ENCODE results near the gene MYH9.

MYH9 gene

DNA sequence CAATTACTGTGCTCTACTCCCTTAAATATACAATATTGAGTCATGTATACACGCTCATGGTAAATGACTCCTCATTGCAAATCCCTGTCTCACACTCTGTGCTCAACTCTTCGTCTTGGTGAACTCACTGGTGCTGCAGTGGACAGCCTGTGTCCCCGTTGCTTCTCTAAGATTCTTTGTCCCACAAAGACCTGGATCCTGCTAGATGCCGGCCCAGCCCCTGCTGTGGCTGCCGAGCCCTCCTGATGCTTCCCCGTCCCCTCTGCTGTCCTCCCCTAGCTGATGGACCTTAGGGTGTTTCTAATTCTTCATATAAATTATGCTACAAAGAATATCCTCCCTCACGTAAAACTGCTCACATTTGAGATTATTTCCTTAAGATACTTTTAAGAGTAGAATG, 154.0 kb downstream of the MYH9 start:
- Histone ChIP-seq H2AFZ (ENCODE audit: low read depth, low read length, severe bottlenecking) (no peak overlapping the region), H3K4me3 (ENCODE audit: insufficient read depth, low read length, poor library complexity, severe bottlenecking) (no peak overlapping the region), H3K27ac (ENCODE audit: low read depth, low read length) (no peak overlapping the region), H3K79me2 (ENCODE audit: insufficient read depth, low read length) (no peaks in the 10 kb centered on the region), H4K20me1 (ENCODE audit: low read depth, low read length) (no peaks in the 10 kb centered on the region), H3K27me3 (ENCODE audit: low read length) (no peaks in the 10 kb centered on the region), H3F3A (ENCODE audit: insufficient read depth) (no peaks in the 10 kb centered on the region), H3K36me3 (ENCODE audit: low read length) (no peaks in the 10 kb centered on the region), H3K4me2 (ENCODE audit: low read depth, low read length, poor library complexity, severe bottlenecking) (no peak overlapping the region), H3K9ac (ENCODE audit: low read length) (no peak overlapping the region), H3K9me3 (ENCODE audit: insufficient read depth, low read length) (no peaks in the 10 kb centered on the region), H3K9me2 (replicated peaks; ENCODE audit: insufficient read depth, low read length) (no peaks in the 10 kb centered on the region)
- TF ChIP-seq, protein P1, sequence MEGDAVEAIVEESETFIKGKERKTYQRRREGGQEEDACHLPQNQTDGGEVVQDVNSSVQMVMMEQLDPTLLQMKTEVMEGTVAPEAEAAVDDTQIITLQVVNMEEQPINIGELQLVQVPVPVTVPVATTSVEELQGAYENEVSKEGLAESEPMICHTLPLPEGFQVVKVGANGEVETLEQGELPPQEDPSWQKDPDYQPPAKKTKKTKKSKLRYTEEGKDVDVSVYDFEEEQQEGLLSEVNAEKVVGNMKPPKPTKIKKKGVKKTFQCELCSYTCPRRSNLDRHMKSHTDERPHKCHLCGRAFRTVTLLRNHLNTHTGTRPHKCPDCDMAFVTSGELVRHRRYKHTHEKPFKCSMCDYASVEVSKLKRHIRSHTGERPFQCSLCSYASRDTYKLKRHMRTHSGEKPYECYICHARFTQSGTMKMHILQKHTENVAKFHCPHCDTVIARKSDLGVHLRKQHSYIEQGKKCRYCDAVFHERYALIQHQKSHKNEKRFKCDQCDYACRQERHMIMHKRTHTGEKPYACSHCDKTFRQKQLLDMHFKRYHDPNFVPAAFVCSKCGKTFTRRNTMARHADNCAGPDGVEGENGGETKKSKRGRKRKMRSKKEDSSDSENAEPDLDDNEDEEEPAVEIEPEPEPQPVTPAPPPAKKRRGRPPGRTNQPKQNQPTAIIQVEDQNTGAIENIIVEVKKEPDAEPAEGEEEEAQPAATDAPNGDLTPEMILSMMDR (IDR thresholded peaks at IDR 0.05; ENCODE audit: insufficient read depth, low read length, poor library complexity, severe bottlenecking): no peak
- no peak for TF ChIP-seq EZH2phosphoT487 (conservative IDR thresholded peaks at IDR 0.05; ENCODE audit: low read length)

- Histone ChIP-seq H3K27me3 (ENCODE audit: low read length) (no peaks in the 10 kb centered on the region), H4K20me1 (ENCODE audit: low read depth, low read length) (no peaks in the 10 kb centered on the region), H2AFZ (ENCODE audit: low read depth, low read length, severe bottlenecking) (no peak overlapping the region), H3F3A (ENCODE audit: insufficient read depth) (no peaks in the 10 kb centered on the region), H3K4me2 (ENCODE audit: low read depth, low read length, poor library complexity, severe bottlenecking) (no peak overlapping the region), H3K9me2 (replicated peaks; ENCODE audit: insufficient read depth, low read length) (no peaks in the 10 kb centered on the region), H3K4me3 (ENCODE audit: insufficient read depth, low read length, poor library complexity, severe bottlenecking) (no peak overlapping the region), H3K79me2 (ENCODE audit: insufficient read depth, low read length) (no peaks in the 10 kb centered on the region), H3K36me3 (ENCODE audit: low read length) (no peaks in the 10 kb centered on the region), H3K27ac (ENCODE audit: low read depth, low read length) (no peak overlapping the region), H3K9me3 (ENCODE audit: insufficient read depth, low read length) (no peaks in the 10 kb centered on the region), H3K9ac (ENCODE audit: low read length) (no peak overlapping the region)
- TF ChIP-seq, protein P1 (IDR thresholded peaks at IDR 0.05; ENCODE audit: insufficient read depth, low read length, poor library complexity, severe bottlenecking): no peak
- TF ChIP-seq EZH2phosphoT487 (conservative IDR thresholded peaks at IDR 0.05; ENCODE audit: low read length): no peak
Observed at GRCh38 chr22:36232715-36233401, 154.9 kb downstream of the MYH9 start.

Data from SU-DHL-6 (cell line).